Measurements from ENCODE around the gene SMARCA2. TPM values are rescaled to one million over a fixed set of nuclear protein-coding genes. Genes with fewer than 3 reads are reported as not detected.

The SMARCA2 gene
- total RNA-seq, 1 donor from 2014 or later = 4.2 TPM

- Histone ChIP-seq H3F3A (ENCODE audit: low read depth) (no peaks in the 10 kb centered on the region), H2AFZ (replicated peaks) (peak overlapping the region; percentile 76), H3K9ac (no peak overlapping the region), H3K4me3 (no peak overlapping the region), H3K4me2 (no peak overlapping the region), H3K9me3 (ENCODE audit: low read depth) (no peaks in the 10 kb centered on the region), H3K79me2 (ENCODE audit: low read depth) (no peaks in the 10 kb centered on the region), H3K36me3 (no peaks in the 10 kb centered on the region), H3K27ac (no peak overlapping the region), H3K4me1 (no peaks in the 10 kb centered on the region), H3K27me3 (no peaks in the 10 kb centered on the region), H4K20me1 (ENCODE audit: low read depth) (no peaks in the 10 kb centered on the region)
- Mint-ChIP-seq H3K9me3 (peaks cover 10% of the 10 kb centered on the region), H3K4me1 (peaks cover 9% of the 10 kb centered on the region), H3K27me3 (ENCODE audit: insufficient read depth, low read depth) (peaks cover 4% of the 10 kb centered on the region), H3K36me3 (no peaks in the 10 kb centered on the region), H3K27ac (peak overlapping the region; percentile 60), H3K4me3 (no peak overlapping the region)
- DNase-seq (ENCODE audit: low spot score) = no peak
- TF ChIP-seq EZH2 (IDR thresholded peaks at IDR 0.05) (no peak), EZH2phosphoT487 (IDR thresholded peaks at IDR 0.05) (no peak), CTCF (IDR thresholded peaks at IDR 0.05) (no peak)
These were observed 212.2 kb downstream of the SMARCA2 start for GRCh38 chr9:2227144-2227867.

DNA sequence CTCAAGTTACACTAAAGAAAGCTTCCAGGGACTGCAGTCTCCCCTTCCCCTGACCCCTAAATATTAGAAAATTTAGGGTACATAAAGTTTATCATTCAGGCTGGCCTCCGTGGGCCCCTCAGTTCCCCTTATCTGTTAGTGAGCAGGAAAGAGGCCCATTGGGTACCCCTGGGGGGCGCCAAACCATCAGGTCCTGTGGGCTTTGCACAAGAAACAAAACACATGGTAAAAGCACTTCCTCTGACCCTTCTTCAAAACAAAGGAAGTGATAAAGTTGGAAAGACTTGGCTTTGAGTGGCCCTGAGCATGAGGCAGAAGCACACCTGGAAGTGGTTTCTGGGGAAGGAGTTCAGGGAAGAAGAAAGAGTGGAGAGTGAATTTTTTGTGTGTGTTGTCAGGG, 213.0 kb downstream of the SMARCA2 start:
- H3K36me3 ChIP-seq = no peaks in the 10 kb centered on the region
- Mint-ChIP-seq H3K4me3 (no peak overlapping the region), H3K4me1 (peaks cover 9% of the 10 kb centered on the region), H3K27me3 (ENCODE audit: insufficient read depth, low read depth) (peaks cover 4% of the 10 kb centered on the region), H3K36me3 (no peaks in the 10 kb centered on the region), H3K27ac (no peak overlapping the region), H3K9me3 (peaks cover 6% of the 10 kb centered on the region)
- no peaks in the 10 kb centered on the region for H3K4me1 ChIP-seq
- peak overlapping the region; percentile 29 for H2AFZ ChIP-seq (replicated peaks)
- no peak overlapping the region for H3K27ac ChIP-seq
- H3K4me3 ChIP-seq = no peak overlapping the region
- H3K9me3 ChIP-seq (ENCODE audit: low read depth) = no peaks in the 10 kb centered on the region
- no peaks in the 10 kb centered on the region for H3K27me3 ChIP-seq
- no peaks in the 10 kb centered on the region for H3K79me2 ChIP-seq (ENCODE audit: low read depth)
- H3F3A ChIP-seq (ENCODE audit: low read depth) = no peaks in the 10 kb centered on the region
- no peaks in the 10 kb centered on the region for H4K20me1 ChIP-seq (ENCODE audit: low read depth)
- TF ChIP-seq EZH2phosphoT487 (IDR thresholded peaks at IDR 0.05) = no peak
- peak; percentile 71 for TF ChIP-seq CTCF (IDR thresholded peaks at IDR 0.05)
- no peak for TF ChIP-seq EZH2 (IDR thresholded peaks at IDR 0.05)
- peak; percentile 67 for DNase-seq (ENCODE audit: low spot score)
- no peak overlapping the region for H3K4me2 ChIP-seq
- H3K9ac ChIP-seq = no peak overlapping the region

DNA sequence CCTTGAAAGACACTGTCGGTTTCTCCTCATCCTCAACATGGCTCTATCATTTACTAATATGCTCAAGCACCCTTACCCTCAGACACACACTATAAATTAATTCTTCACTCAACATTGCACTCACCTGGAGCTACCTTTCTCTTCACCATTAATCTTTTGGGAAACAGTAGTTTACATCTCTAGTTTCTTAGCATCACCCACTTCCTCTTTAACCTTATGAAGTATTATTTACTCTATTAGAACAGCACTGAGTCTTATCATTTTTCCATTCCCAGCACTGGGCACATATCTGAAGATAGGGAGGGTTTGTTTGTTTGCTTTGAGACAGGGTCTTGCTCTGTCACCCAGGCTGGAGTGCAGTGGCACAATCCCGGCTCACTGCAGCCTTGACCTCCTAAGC, 213.5 kb downstream of the SMARCA2 start:
- no peak for DNase-seq (ENCODE audit: low spot score)
- Histone ChIP-seq H3K9ac (no peak overlapping the region), H3K27me3 (no peaks in the 10 kb centered on the region), H3F3A (ENCODE audit: low read depth) (no peaks in the 10 kb centered on the region), H3K4me2 (no peak overlapping the region), H3K79me2 (ENCODE audit: low read depth) (no peaks in the 10 kb centered on the region), H3K4me3 (no peak overlapping the region), H3K9me3 (ENCODE audit: low read depth) (no peaks in the 10 kb centered on the region), H4K20me1 (ENCODE audit: low read depth) (no peaks in the 10 kb centered on the region), H3K4me1 (no peaks in the 10 kb centered on the region), H3K27ac (no peak overlapping the region), H2AFZ (replicated peaks) (peak overlapping the region; percentile 29), H3K36me3 (no peaks in the 10 kb centered on the region)
- peaks cover 9% of the 10 kb centered on the region for H3K4me1 Mint-ChIP-seq
- TF ChIP-seq EZH2 (IDR thresholded peaks at IDR 0.05) (no peak), EZH2phosphoT487 (IDR thresholded peaks at IDR 0.05) (no peak), CTCF (IDR thresholded peaks at IDR 0.05) (no peak)
- no peak overlapping the region for H3K27ac Mint-ChIP-seq
- H3K9me3 Mint-ChIP-seq = peaks cover 2% of the 10 kb centered on the region
- peaks cover 4% of the 10 kb centered on the region for H3K27me3 Mint-ChIP-seq (ENCODE audit: insufficient read depth, low read depth)
- H3K36me3 Mint-ChIP-seq = no peaks in the 10 kb centered on the region
- no peak overlapping the region for H3K4me3 Mint-ChIP-seq
